HEK293 (cell line): ENCODE data around the gene ACIN1.
A peak's percentile ranks its signal among the peaks of the same experiment; 100 is the strongest.

Source experiments
- CTCF ChIA-PET: fragments of 350-600 bp; formaldehyde crosslinking; extraction: SDS; loops from one replicate; lab custom pipeline; 2021; ENCODE audit warnings: antibody characterized with exemption; lab: Yijun Ruan, JAX
- POLR2A ChIA-PET: fragments of 300-600 bp; formaldehyde crosslinking; extraction: SDS; loops from one replicate; lab custom pipeline; 2020; ENCODE audit warnings: antibody characterized with exemption, inconsistent platforms; lab: Yijun Ruan, JAX
- H3K27ac ChIP-seq: fragments of 200-500 bp; sonication (Bioruptor generic); 2 replicates; pipeline ENCODE4 v1.5.1; 2014; ENCODE audit warnings: low read depth, low read length, control low read depth, inconsistent platforms; ENCODE audit errors: extremely low read depth
- H3K36me3 ChIP-seq, 2 experiments: fragments of 200-500 bp in 1 of 2; sonication (Bioruptor generic) in 1 of 2; 1 replicate in 1 of 2; 2 replicates in 1 of 2; pipeline ENCODE4 v1.5.1; 2014 to 2017; ENCODE audit warnings: inconsistent platforms in 2 of 2, low read length in 2 of 2; ENCODE audit not compliant: control insufficient read depth in 2 of 2, insufficient read depth in 1 of 2
- H3K4me1 ChIP-seq: fragments of 200-500 bp; sonication (Bioruptor generic); 2 replicates; pipeline ENCODE4 v1.5.1; 2014; ENCODE audit warnings: mild to moderate bottlenecking, low read length, inconsistent platforms; ENCODE audit not compliant: control insufficient read depth, insufficient read depth
- H3K4me3 ChIP-seq: 2 replicates; pipeline ENCODE4 v1.5.1; 2011; ENCODE audit warnings: low read depth, mild to moderate bottlenecking, control low read depth, low read length, moderate library complexity
- H3K9me3 ChIP-seq: fragments of 200-500 bp; sonication (Bioruptor generic); 2 replicates; pipeline ENCODE4 v1.5.1; 2014; ENCODE audit warnings: low read depth, low read length, inconsistent platforms; ENCODE audit not compliant: control insufficient read depth, insufficient read depth
- GLI4 ChIP-seq: fragments of 450-650 bp; formaldehyde crosslinking; IDR thresholded peaks from 2 replicates; pipeline ENCODE4 v1.5.1; 2016; ENCODE audit warnings: missing biosample characterization, missing genetic modification characterization
- IKZF3 ChIP-seq: fragments of 450-650 bp; IDR thresholded peaks from 2 replicates; pipeline ENCODE4 v1.5.0; 2018; ENCODE audit warnings: missing biosample characterization, mild to moderate bottlenecking, missing genetic modification characterization, moderate library complexity
- MEIS1 ChIP-seq: sonication (generic); formaldehyde crosslinking; IDR thresholded peaks from 2 replicates; pipeline ENCODE4 v1.8.1; 2022; ENCODE audit warnings: missing genetic modification reagents, mild to moderate bottlenecking, borderline replicate concordance
- MYNN ChIP-seq: fragments of 450-650 bp; formaldehyde crosslinking; IDR thresholded peaks from 2 replicates; pipeline ENCODE4 v1.5.1; 2016; ENCODE audit warnings: missing biosample characterization, missing genetic modification characterization, borderline replicate concordance
- PATZ1 ChIP-seq: fragments of 450-650 bp; formaldehyde crosslinking; IDR thresholded peaks from 2 replicates; pipeline ENCODE4 v1.5.1; 2016; ENCODE audit warnings: missing biosample characterization, missing genetic modification characterization
- REPIN1 ChIP-seq: fragments of 450-650 bp; formaldehyde crosslinking; IDR thresholded peaks from 2 replicates; pipeline ENCODE4 v1.5.1; 2017; ENCODE audit warnings: missing biosample characterization, missing genetic modification characterization, low read depth
- SP3 ChIP-seq: fragments of 450-650 bp; formaldehyde crosslinking; IDR thresholded peaks from 2 replicates; pipeline ENCODE4 v1.5.1; 2016; ENCODE audit warnings: missing biosample characterization, missing genetic modification characterization
- ZBTB48 ChIP-seq: fragments of 450-650 bp; formaldehyde crosslinking; IDR thresholded peaks from 2 replicates; pipeline ENCODE4 v1.5.1; 2016; ENCODE audit warnings: missing biosample characterization, missing genetic modification characterization
- ZBTB49 ChIP-seq: fragments of 450-650 bp; formaldehyde crosslinking; IDR thresholded peaks from 2 replicates; pipeline ENCODE4 v1.5.1; 2016; ENCODE audit warnings: missing biosample characterization, missing genetic modification characterization, low read depth
- ZBTB7A ChIP-seq: fragments of 450-650 bp; formaldehyde crosslinking; IDR thresholded peaks from 2 replicates; pipeline ENCODE4 v1.5.1; 2016; ENCODE audit warnings: low read depth, missing biosample characterization, missing genetic modification characterization
- ZNF175 ChIP-seq: fragments of 450-650 bp; formaldehyde crosslinking; IDR thresholded peaks from 2 replicates; pipeline ENCODE4 v1.5.1; 2016; ENCODE audit warnings: missing biosample characterization, missing genetic modification characterization
- ZNF26 ChIP-seq: fragments of 450-650 bp; formaldehyde crosslinking; IDR thresholded peaks from 2 replicates; pipeline ENCODE4 v1.5.1; 2016; ENCODE audit warnings: missing biosample characterization, missing genetic modification characterization
- ZNF311 ChIP-seq: fragments of 450-650 bp; formaldehyde crosslinking; IDR thresholded peaks from 2 replicates; pipeline ENCODE4 v1.5.1; 2017; ENCODE audit warnings: missing biosample characterization, missing genetic modification characterization, borderline replicate concordance
- ZNF391 ChIP-seq: fragments of 450-650 bp; formaldehyde crosslinking; IDR thresholded peaks from 2 replicates; pipeline ENCODE4 v1.5.1; 2016; ENCODE audit warnings: low read depth, missing biosample characterization, missing genetic modification characterization, borderline replicate concordance
- ZNF394 ChIP-seq: fragments of 450-650 bp; formaldehyde crosslinking; IDR thresholded peaks from 2 replicates; pipeline ENCODE4 v1.5.1; 2016; ENCODE audit warnings: missing biosample characterization, missing genetic modification characterization, mild to moderate bottlenecking, moderate library complexity, borderline replicate concordance
- ZNF518A ChIP-seq: fragments of 450-650 bp; formaldehyde crosslinking; conservative IDR thresholded peaks from 2 replicates; pipeline ENCODE4 v1.5.1; 2016; ENCODE audit warnings: low read depth, missing biosample characterization, missing genetic modification characterization
- ZNF670 ChIP-seq: fragments of 450-650 bp; formaldehyde crosslinking; IDR thresholded peaks from 2 replicates; pipeline ENCODE4 v1.5.1; 2016; ENCODE audit warnings: missing biosample characterization, missing genetic modification characterization, low read depth
- ZNF76 ChIP-seq: fragments of 450-650 bp; formaldehyde crosslinking; IDR thresholded peaks from 2 replicates; pipeline ENCODE4; 2016; ENCODE audit warnings: low read depth, missing biosample characterization, missing genetic modification characterization, borderline replicate concordance
- ZSCAN30 ChIP-seq: fragments of 450-650 bp; IDR thresholded peaks from 2 replicates; pipeline ENCODE4 v1.5.1; 2018; ENCODE audit warnings: missing biosample characterization, mild to moderate bottlenecking, missing genetic modification characterization, moderate library complexity
- ZSCAN4 ChIP-seq: fragments of 450-650 bp; formaldehyde crosslinking; IDR thresholded peaks from 2 replicates; pipeline ENCODE4 v1.5.1; 2017; ENCODE audit warnings: missing biosample characterization, missing genetic modification characterization

ACIN1 gene

GRCh38 chr14:23057757-23058653 lies 36.9 kb downstream of the ACIN1 start (continued):
- TF ChIP-seq ZNF394 (tag by site-specific recombination) (peak; percentile 56; the same call in 1 of the 2 replicates), SP3 (tag by site-specific recombination) (peak; percentile 64), ZNF391 (tag by site-specific recombination) (0 out of 2 replicates have a peak, but pooled peaks have one; percentile 68), REPIN1 (tag by site-specific recombination) (no peak), MEIS1 (no peak), ZSCAN4 (tag by site-specific recombination) (no peak), ZNF311 (no peak), ZNF26 (tag by site-specific recombination) (no peak), ZSCAN30 (tag by site-specific recombination) (no peak), ZBTB49 (tag by site-specific recombination) (no peak)

- ChIA-PET POLR2A (interaction anchor here (0.7 to 2.9 kb wide), 22 partner anchors 9 to 137 kb away, joined by 3 to 33 read pairs (median 8); partner anchors contain the start of genes ACIN1, AJUBA, C14orf119 and HAUS4), CTCF (interaction anchor here (0.5 to 16.2 kb wide), 31 partner anchors 8 to 734 kb away, joined by 3 to 469 read pairs (median 5); partner anchors contain the start of genes AJUBA, CIROP and HAUS4)
- Histone ChIP-seq H3K4me1 (peaks cover 4% of the 10 kb centered on the region; the same call in 1 of the 2 replicates), H3K27ac (peak within 1 kb of the TSS; percentile 73), H3K36me3 (peaks cover 26 to 64% of the 10 kb centered on the region in 2 experiments), H3K9me3 (no peaks in the 10 kb centered on the region), H3K4me3 (peak within 1 kb of the TSS; percentile 65)
- TF ChIP-seq ZNF76 (tag by site-specific recombination): 0 out of 2 replicates have a peak, but pooled peaks have one; percentile 30
- TF ChIP-seq ZNF518A (tag by site-specific recombination): no peak
- TF ChIP-seq REPIN1 (tag by site-specific recombination): no peak; the same call in 1 of the 2 replicates
- TF ChIP-seq IKZF3 (tag by site-specific recombination): peak; percentile 29; the same call in 1 of the 2 replicates
- 0 out of 2 replicates have a peak, but pooled peaks have one; percentile 60 for TF ChIP-seq GLI4 (tag by site-specific recombination)
- peak; percentile 88 for TF ChIP-seq ZBTB7A (tag by site-specific recombination)
- no peak for TF ChIP-seq MYNN
- TF ChIP-seq ZBTB48 (tag by site-specific recombination): peak; percentile 74; the same call in 1 of the 2 replicates
- TF ChIP-seq ZNF175 (tag by site-specific recombination): no peak
- peak; percentile 64 for TF ChIP-seq PATZ1
- 0 out of 2 replicates have a peak, but pooled peaks have one; percentile 25 for TF ChIP-seq ZNF670
These were observed 37.8 kb downstream of the ACIN1 start, which contains the start of gene CDH24 for GRCh38 chr14:23056956-23057756. Gene CDH24, minus strand, starts transcription at chr14:23057520. Its CDS starts 1,787 bp downstream, at chr14:23055733.
